Stimulated activated CD8-positive, alpha-beta memory T cell treated with anti-CD3 and anti-CD28 coated beads, Interleukin-2, amount 100 ng/mL, for 48 hours (primary cell): ENCODE measurements around the gene MORN5.

Experiments used
- DNase-seq, 2 donors: peaks; one replicate each; pipeline ENCODE4 v3.0.0-alpha.2; 2020; ENCODE audit warnings: low read depth in 2 of 2

MORN5 gene

GRCh38 chr9:122214507-122214906, 54.8 kb downstream of the MORN5 start:
- no peak for DNase-seq

- no peak for DNase-seq
Observed at GRCh38 chr9:122215663-122216062, 56.0 kb downstream of the MORN5 start.

- no peak for DNase-seq
Observed at GRCh38 chr9:122216138-122216797, 56.6 kb downstream of the MORN5 start.

GRCh38 chr9:122216798-122217418, 57.2 kb downstream of the MORN5 start:
- no peak for DNase-seq

GRCh38 chr9:122217640-122218039, 57.9 kb downstream of the MORN5 start:
- DNase-seq, result no peak

GRCh38 chr9:122218071-122218934, 58.6 kb downstream of the MORN5 start:
- DNase-seq, result no peak

- DNase-seq, result no peak
Observed at GRCh38 chr9:122218935-122219855, 59.5 kb downstream of the MORN5 start.

GRCh38 chr9:122219856-122220672, 60.4 kb downstream of the MORN5 start:
- DNase-seq, result no peak

GRCh38 chr9:122220673-122221182, 61.0 kb downstream of the MORN5 start:
- no peak for DNase-seq

GRCh38 chr9:122221183-122221811, 61.6 kb downstream of the MORN5 start:
- no peak for DNase-seq

GRCh38 chr9:122222791-122223190, 63.1 kb downstream of the MORN5 start:
- no peak for DNase-seq

- no peak for DNase-seq
Observed at GRCh38 chr9:122223435-122223834, 63.7 kb downstream of the MORN5 start.

- no peak for DNase-seq
Observed at GRCh38 chr9:122225312-122226141, 65.8 kb downstream of the MORN5 start.

- DNase-seq, result no peak
Observed at GRCh38 chr9:122226142-122226757, 66.5 kb downstream of the MORN5 start.

GRCh38 chr9:122226758-122227574, 67.3 kb downstream of the MORN5 start:
- no peak for DNase-seq

GRCh38 chr9:122227575-122227900, 67.8 kb downstream of the MORN5 start:
- DNase-seq, result no peak

- no peak for DNase-seq
Observed at GRCh38 chr9:122228191-122228567, 68.5 kb downstream of the MORN5 start.
